Parathyroid adenoma (tissue), 2 donors: ENCODE measurements around the gene CCDC149.

Experiments
- H2AFZ ChIP-seq: fragments of 300-600 bp; sonication (generic); one replicate; pipeline ENCODE4 v1.7.0; 2017; ENCODE audit warnings: antibody characterized with exemption, mild to moderate bottlenecking
- H3K27ac ChIP-seq: fragments of 300-600 bp; sonication (generic); one replicate; pipeline ENCODE4 v1.7.0; 2017
- H3K27me3 ChIP-seq: fragments of 300-600 bp; sonication (generic); one replicate; pipeline ENCODE4 v1.7.0; 2017; ENCODE audit warnings: low read length; ENCODE audit not compliant: control insufficient read depth, insufficient read depth
- H3K36me3 ChIP-seq: fragments of 300-600 bp; sonication (generic); one replicate; pipeline ENCODE4 v1.7.0; 2017; ENCODE audit warnings: low read length; ENCODE audit not compliant: control insufficient read depth, insufficient read depth
- H3K4me1 ChIP-seq: fragments of 300-600 bp; sonication (generic); one replicate; pipeline ENCODE4 v1.7.0; 2017; ENCODE audit warnings: control low read depth
- H3K4me2 ChIP-seq: fragments of 300-600 bp; sonication (generic); one replicate; pipeline ENCODE4 v1.7.0; 2017; ENCODE audit warnings: low read length
- H3K4me3 ChIP-seq: fragments of 300-600 bp; sonication (generic); one replicate; pipeline ENCODE4 v1.7.0; 2017; ENCODE audit warnings: low read depth, low read length
- H3K79me2 ChIP-seq: fragments of 300-600 bp; sonication (generic); one replicate; pipeline ENCODE4 v1.7.0; 2017; ENCODE audit warnings: control low read depth
- H3K9ac ChIP-seq: fragments of 300-600 bp; sonication (generic); one replicate; pipeline ENCODE4 v1.7.0; 2017; ENCODE audit warnings: mild to moderate bottlenecking
- H3K9me3 ChIP-seq: fragments of 300-600 bp; sonication (generic); one replicate; pipeline ENCODE4 v1.7.0; 2017; ENCODE audit warnings: low read length; ENCODE audit not compliant: control insufficient read depth
- CTCF ChIP-seq: fragments of 300-600 bp; sonication (generic); IDR thresholded peaks from one replicate; pipeline ENCODE4 v1.7.0; 2017; ENCODE audit warnings: antibody characterized with exemption, mild to moderate bottlenecking
- donor health status: primary hyperparathyroidism.

The CCDC149 gene

GRCh38 chr4:24836661-24837242 lies 76.1 kb downstream of the CCDC149 start:
- TF ChIP-seq CTCF: no peak
- H3K27me3 ChIP-seq: no peaks in the 10 kb centered on the region
- no peaks in the 10 kb centered on the region for H3K36me3 ChIP-seq
- no peak overlapping the region for H3K4me3 ChIP-seq
- H3K27ac ChIP-seq: no peak overlapping the region
- H3K9me3 ChIP-seq: no peaks in the 10 kb centered on the region
- no peak overlapping the region for H2AFZ ChIP-seq
- no peaks in the 10 kb centered on the region for H3K4me1 ChIP-seq
- no peaks in the 10 kb centered on the region for H3K79me2 ChIP-seq
- no peak overlapping the region for H3K4me2 ChIP-seq
- no peak overlapping the region for H3K9ac ChIP-seq

- no peaks in the 10 kb centered on the region for H3K27me3 ChIP-seq
- no peaks in the 10 kb centered on the region for H3K79me2 ChIP-seq
- TF ChIP-seq CTCF: no peak
- H3K9me3 ChIP-seq: no peaks in the 10 kb centered on the region
- H3K27ac ChIP-seq: no peak overlapping the region
- no peak overlapping the region for H3K4me2 ChIP-seq
- no peak overlapping the region for H3K4me3 ChIP-seq
- no peaks in the 10 kb centered on the region for H3K36me3 ChIP-seq
- no peak overlapping the region for H2AFZ ChIP-seq
- no peak overlapping the region for H3K9ac ChIP-seq
- H3K4me1 ChIP-seq: no peaks in the 10 kb centered on the region
Observed at GRCh38 chr4:24835696-24836095, 77.1 kb downstream of the CCDC149 start.

- H3K9me3 ChIP-seq: no peaks in the 10 kb centered on the region
- no peak for TF ChIP-seq CTCF
- no peaks in the 10 kb centered on the region for H3K79me2 ChIP-seq
- H3K27me3 ChIP-seq: no peaks in the 10 kb centered on the region
- H3K4me1 ChIP-seq: no peaks in the 10 kb centered on the region
- no peak overlapping the region for H2AFZ ChIP-seq
- H3K4me2 ChIP-seq: no peak overlapping the region
- H3K27ac ChIP-seq: no peak overlapping the region
- no peaks in the 10 kb centered on the region for H3K36me3 ChIP-seq
- H3K4me3 ChIP-seq: no peak overlapping the region
- H3K9ac ChIP-seq: no peak overlapping the region
Observed at GRCh38 chr4:24831637-24832036, 81.2 kb downstream of the CCDC149 start.

GRCh38 chr4:24824720-24825119 lies 88.1 kb downstream of the CCDC149 start:
- no peak overlapping the region for H3K4me3 ChIP-seq
- H3K9ac ChIP-seq: no peak overlapping the region
- H3K79me2 ChIP-seq: no peaks in the 10 kb centered on the region
- H3K4me2 ChIP-seq: no peak overlapping the region
- no peaks in the 10 kb centered on the region for H3K4me1 ChIP-seq
- no peaks in the 10 kb centered on the region for H3K9me3 ChIP-seq
- no peak overlapping the region for H3K27ac ChIP-seq
- no peak overlapping the region for H2AFZ ChIP-seq
- no peak for TF ChIP-seq CTCF
- H3K36me3 ChIP-seq: no peaks in the 10 kb centered on the region
- H3K27me3 ChIP-seq: no peaks in the 10 kb centered on the region

GRCh38 chr4:24820541-24820940 lies 92.3 kb downstream of the CCDC149 start:
- H3K36me3 ChIP-seq: no peaks in the 10 kb centered on the region
- H3K4me1 ChIP-seq: no peaks in the 10 kb centered on the region
- H3K9me3 ChIP-seq: no peaks in the 10 kb centered on the region
- no peak overlapping the region for H3K4me2 ChIP-seq
- H2AFZ ChIP-seq: no peak overlapping the region
- H3K27ac ChIP-seq: no peak overlapping the region
- TF ChIP-seq CTCF: no peak
- no peaks in the 10 kb centered on the region for H3K27me3 ChIP-seq
- no peak overlapping the region for H3K4me3 ChIP-seq
- no peaks in the 10 kb centered on the region for H3K79me2 ChIP-seq
- H3K9ac ChIP-seq: no peak overlapping the region
